Right renal pelvis (tissue), 4 donors: ENCODE measurements around the gene DEK. TPM values are rescaled to one million over a fixed set of nuclear protein-coding genes. Genes with fewer than 3 reads are reported as not detected.
"Not testable (repeated sequence)": the region's sequence is repeated elsewhere in the genome, so short reads cannot be mapped to it uniquely, and the experiment has no call there.

ENCODE experiments used
- DNase-seq, 4 donors: peaks; one replicate each; pipeline ENCODE4 v3.0.0-alpha.2; 2013; ENCODE audit warnings: low read depth in 4 of 4, low spot score in 3 of 4, missing footprints in 1 of 4
- polyA plus RNA-seq, 4 donors: library from polyadenylated mRNA; unstranded; fragments of 120-200 nt; gene quantifications; one replicate each; pipeline ENCODE4 v1.2.1, GENCODE V29; 2013; ENCODE audit not compliant: insufficient read length in 4 of 4

Gene DEK
- polyA plus RNA-seq, 4 donors = 200 to 240 (median 233) TPM

- no peak for DNase-seq
These were observed 22.9 kb downstream of the DEK start for GRCh38 chr6:18241208-18242038.

DNA sequence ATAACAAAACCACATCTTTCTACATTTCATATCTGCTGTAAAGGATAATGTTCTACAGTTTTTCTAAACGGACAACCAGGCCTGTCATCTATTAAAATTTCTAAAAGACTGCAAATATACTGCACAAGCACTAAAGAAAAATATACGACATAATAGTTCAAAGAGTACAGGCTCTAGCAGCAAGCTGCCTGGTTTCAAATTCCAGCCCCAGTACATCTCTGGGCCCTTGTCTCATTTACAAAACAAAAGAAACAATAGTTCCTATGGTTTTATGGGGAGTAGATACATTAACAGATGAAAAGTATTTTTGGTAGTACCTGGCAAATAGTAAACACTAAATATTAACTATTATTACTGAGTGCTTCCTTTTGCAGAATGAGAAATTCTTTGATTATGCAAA lies 24.1 kb downstream of the DEK start:
- DNase-seq = no peak

- DNase-seq = no peak
These were observed 27.2 kb downstream of the DEK start for GRCh38 chr6:18237167-18237566.

DNA sequence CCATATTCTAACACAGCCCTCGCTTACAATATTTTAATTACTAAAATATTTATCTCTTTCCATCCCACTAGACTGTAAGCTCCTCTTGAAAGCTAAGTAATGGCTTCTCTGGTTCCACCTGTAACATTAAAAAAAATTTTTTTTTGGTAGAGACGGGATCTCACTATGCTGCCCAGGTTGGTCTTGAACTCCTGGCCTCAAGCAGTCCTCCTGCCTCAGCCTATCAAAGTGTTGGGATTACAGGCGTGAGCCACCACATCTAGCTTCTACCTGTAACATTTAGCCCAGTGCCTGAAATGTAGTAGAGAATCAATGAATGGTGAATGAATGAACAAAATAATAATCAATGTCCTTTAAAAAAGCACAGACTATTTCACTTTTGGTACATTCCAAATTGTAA lies 28.8 kb downstream of the DEK start:
- DNase-seq = no peak

DNA sequence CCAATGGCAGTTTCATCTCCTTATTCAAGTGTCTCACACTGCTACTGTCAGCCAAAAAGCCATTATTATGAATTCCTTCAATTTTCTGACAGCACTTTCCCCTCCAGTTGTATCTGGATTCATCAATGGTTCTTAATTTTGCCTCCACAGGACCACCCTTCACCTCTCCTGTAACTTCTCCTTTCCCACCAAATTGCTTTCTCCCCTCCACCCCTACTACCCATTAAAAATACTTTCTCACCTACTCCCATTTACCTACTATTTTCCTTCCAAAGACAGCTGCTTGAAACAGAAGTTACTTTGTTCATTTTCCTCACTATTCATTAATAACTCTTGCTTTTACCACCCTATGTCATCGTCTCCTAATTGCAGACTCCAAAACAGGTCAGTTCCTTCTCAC lies 29.8 kb downstream of the DEK start:
- no peak for DNase-seq

DNA sequence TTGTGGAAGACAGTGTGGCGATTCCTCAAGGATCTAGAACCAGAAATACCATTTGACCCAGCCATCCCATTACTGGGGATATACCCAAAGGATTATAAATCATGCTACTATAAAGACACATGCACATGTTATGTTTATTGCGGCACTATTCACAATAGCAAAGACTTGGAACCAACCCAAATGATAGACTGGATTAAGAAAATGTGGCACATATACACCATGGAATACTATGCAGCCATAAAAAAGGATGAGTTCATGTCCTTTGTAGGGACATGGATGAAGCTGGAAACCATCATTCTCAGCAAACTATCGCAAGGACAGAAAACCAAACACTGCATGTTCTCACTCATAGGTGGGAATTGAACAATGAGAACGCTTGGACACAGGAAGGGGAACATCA lies 30.6 kb downstream of the DEK start:
- DNase-seq = not testable (repeated sequence)

DNA sequence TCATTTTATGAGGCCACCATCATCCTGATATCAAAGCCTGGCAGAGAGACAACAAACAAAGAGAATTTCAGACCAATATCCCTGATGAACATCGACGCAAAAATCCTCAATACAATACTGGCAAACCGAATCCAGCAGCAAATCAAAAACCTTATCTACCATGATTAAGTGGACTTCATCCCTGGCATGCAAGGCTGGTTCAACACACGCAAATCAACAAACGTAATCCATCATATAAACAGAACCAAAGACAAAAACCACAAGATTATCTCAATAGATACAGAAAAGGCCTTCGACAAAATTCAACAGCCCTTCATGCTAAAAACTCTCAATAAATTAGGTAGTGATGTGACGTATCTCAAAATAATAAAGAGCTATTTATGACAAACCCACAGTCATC lies 32.5 kb downstream of the DEK start:
- DNase-seq = not testable (repeated sequence)

GRCh38 chr6:18228590-18228989 lies 35.7 kb downstream of the DEK start:
- DNase-seq = not testable (repeated sequence)

- DNase-seq = not testable (repeated sequence)
These were observed 37.2 kb downstream of the DEK start for GRCh38 chr6:18227166-18227565.

DNA sequence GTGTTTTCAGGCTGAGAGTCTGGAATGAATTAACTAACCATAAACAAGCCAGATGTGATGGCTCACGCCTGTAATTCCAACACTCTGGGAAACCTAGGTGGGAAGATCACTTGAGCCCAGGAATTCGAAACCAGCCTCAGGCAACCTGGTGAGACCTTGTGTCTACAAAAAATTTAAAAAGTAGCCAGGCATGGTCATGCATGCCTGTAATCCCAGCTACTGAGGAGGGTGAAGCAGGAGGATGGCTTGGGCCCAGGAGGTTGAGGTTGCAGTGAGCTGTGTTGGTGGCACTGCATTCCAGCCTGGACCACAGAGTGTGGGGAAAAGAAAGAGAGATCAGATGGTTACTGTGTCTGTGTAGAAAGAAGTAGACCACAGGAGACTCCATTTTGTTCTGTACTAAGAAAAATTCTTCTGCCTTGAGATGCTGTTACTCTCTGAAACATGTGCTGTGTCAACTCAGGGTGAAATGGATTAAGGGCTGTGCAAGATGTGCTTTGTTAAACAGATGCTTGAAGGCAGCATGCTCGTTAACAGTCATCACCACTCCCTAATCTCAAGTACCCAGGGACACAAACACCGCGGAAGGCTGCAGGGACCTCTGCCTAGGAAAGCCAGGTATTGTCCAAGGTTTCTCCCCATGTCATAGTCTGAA lies 37.8 kb downstream of the DEK start:
- DNase-seq = not testable (repeated sequence)

DNA sequence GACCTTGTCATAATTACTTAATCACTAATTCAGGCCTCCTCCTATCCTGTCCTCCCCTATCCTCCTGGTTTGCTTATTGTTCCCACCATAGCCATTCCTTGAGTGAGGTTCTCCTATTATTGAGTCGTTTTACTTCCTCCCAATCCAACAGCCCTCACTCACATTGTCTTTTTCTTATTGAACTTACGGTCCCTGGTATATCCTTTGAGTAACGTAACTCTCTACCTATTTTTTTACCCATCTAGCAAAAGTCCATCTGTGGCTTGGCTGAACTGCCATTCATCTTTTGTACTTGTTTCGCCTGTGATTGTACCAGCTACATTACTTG lies 43.1 kb downstream of the DEK start:
- no peak for DNase-seq

DNA sequence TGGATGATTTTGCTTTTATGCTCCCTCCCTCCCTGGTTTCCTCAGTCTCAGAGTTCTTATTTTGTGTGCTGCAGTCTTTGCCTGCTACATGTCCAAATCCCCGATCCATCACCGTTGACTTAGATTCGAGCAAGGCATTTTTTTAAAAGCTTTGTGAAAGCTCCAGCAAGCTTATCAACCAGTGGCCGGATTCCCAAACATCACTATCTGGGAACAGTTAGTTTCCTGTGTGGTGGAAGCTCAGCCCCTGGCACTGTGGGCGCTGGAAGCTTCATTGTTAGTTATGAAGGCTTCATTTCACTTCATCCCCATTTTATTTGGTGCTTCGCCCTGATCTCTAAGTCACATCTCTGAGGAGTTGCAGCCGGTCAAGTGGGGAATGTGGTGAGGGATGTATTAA lies 44.7 kb downstream of the DEK start:
- no peak for DNase-seq

GRCh38 chr6:18218233-18218632 lies 46.1 kb downstream of the DEK start:
- DNase-seq = no peak

GRCh38 chr6:18216411-18216810 lies 47.9 kb downstream of the DEK start:
- no peak for DNase-seq

DNA sequence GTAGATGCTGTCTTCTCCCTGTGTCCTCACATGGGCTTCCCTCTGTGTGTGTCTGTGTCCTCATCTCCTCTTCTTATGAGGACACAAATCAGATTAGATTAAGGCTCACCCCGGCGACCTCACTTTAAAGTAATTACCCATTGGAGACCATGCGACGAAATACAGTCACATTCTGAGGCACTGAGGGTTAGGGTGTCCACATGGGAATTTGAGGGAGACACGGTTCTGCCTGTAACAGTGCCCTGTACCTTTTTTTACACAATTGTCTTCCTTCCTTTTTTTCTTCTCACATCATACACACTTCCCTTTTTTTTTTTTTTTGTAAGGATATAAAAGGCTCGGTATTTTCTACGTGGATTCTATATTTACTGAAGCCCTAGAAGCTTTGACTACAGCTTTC lies 48.9 kb downstream of the DEK start:
- DNase-seq = no peak

- no peak for DNase-seq
These were observed 50.3 kb downstream of the DEK start for GRCh38 chr6:18214003-18214402.

GRCh38 chr6:18213439-18213838 lies 50.9 kb downstream of the DEK start:
- no peak for DNase-seq

GRCh38 chr6:18212231-18212630 lies 52.1 kb downstream of the DEK start:
- DNase-seq = no peak

GRCh38 chr6:18211338-18211737 lies 53.0 kb downstream of the DEK start:
- DNase-seq = no peak

DNA sequence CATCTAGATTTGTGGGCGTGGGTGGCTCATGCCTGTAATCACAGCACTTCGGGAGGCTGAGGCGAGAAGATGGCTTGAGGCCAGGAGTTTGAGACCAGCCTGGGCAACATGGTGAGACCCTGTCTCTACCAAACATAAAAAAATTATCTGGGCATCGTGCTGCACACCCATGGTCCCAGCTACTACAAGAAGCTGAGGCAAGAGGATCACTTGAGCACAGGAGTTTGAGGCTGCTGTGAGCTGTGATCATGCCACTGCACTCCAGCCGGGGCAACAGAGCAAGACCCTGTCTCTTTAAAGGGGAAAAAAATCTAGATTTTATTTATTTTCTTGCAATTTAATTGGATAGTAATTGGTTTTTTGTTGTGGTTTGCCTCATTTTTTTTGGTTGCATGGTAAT lies 53.6 kb downstream of the DEK start:
- DNase-seq = no peak

DNA sequence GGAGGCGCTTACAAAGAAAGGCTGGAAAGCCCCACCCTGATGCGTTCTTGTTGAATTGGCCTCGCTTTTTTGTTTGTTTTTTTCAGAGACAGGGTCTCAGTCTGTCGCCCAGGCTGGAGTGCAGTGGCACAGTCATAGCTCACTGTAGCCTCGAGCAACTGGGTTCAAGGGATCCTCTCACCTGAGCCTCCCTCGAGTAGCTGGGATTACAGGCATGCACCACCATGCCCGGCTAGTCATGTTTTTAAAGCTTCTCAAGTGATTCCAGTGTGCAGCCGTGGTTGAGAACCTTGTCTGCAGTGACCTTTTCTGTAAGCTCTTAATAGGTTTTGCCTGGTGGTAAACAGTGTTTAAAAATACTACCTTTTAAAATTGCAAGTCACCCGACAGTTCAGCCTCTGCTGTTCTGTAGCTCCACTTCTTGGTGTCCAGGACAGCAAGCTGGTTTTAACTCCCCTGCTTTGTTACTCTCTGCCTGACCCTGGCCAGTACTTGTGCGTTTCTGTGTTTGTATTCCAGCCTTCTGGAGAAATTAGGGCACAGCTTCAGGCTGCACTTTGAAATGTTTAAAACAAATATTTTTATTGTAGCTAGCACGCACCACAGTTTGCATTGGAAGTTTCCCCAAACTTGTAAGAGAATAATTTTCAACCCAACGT lies 54.7 kb downstream of the DEK start:
- DNase-seq = no peak

DNA sequence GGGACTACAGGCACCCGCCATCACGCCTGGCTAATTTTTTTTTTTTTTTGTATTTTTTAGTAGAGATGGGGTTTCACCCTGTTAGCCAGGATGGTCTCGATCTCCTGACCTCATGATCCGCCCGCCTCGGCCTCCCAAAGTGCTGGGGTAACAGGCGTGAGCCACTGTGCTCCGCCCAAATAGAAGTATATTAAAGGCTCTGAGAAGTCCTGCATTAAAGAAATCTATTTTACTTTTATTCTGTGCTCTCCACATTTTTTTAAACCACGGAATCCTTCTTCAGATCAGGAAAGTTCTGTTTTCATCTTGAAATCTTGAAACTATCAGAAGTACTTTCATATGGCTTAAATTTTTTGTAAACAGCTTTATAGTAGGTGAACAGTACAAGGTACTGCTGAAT lies 55.6 kb downstream of the DEK start:
- DNase-seq = not testable (repeated sequence)
